GM12864 (cell line): ENCODE data around the gene SPDEF.

Source experiments
- DNase-seq: peaks from one replicate; pipeline ENCODE4 v3.0.0-alpha.2; 2011; ENCODE audit warnings: low read depth
- H3K4me3 ChIP-seq: 2 replicates; pipeline ENCODE4 v1.5.1; 2011; ENCODE audit warnings: mild to moderate bottlenecking, low read depth, low read length, control low read depth
- TF ChIP-seq, protein P1 (sequence below): IDR thresholded peaks from 2 replicates; pipeline ENCODE4 v1.5.1; 2011; ENCODE audit warnings: low read depth, mild to moderate bottlenecking, moderate library complexity, low read length, control low read depth, inconsistent platforms; ENCODE audit errors: missing control alignments

The SPDEF gene

DNA sequence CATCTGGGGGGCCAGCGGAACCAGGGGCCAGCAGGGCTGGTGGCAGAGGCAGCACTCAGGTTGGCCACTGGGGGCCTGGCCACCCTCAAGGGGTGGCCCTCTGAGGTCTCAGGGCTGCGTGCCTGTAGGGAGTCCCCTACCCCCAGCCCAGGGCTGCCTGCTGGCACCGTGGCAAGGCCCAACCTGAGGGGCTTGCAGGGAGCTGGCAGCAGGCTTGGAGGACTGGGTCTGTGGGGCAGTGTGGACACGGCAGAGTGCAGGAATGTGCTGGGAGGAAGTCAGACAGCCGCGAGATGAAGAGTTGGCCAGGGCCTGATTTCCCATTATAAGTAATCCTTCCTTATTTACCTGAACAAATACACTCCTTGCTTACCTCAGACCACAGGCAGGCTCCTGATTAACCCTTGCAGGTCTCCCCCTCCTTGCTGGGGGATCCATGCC lies at the start of gene SPDEF:
Gene SPDEF, minus strand, starts transcription at position 299 of the 441 bp plus-strand sequence. CDS start 11,874 bp downstream, outside the sequence.
- H3K4me3 ChIP-seq, result no peak within 1 kb of the TSS
- DNase-seq, result no peak
- TF ChIP-seq, protein P1, sequence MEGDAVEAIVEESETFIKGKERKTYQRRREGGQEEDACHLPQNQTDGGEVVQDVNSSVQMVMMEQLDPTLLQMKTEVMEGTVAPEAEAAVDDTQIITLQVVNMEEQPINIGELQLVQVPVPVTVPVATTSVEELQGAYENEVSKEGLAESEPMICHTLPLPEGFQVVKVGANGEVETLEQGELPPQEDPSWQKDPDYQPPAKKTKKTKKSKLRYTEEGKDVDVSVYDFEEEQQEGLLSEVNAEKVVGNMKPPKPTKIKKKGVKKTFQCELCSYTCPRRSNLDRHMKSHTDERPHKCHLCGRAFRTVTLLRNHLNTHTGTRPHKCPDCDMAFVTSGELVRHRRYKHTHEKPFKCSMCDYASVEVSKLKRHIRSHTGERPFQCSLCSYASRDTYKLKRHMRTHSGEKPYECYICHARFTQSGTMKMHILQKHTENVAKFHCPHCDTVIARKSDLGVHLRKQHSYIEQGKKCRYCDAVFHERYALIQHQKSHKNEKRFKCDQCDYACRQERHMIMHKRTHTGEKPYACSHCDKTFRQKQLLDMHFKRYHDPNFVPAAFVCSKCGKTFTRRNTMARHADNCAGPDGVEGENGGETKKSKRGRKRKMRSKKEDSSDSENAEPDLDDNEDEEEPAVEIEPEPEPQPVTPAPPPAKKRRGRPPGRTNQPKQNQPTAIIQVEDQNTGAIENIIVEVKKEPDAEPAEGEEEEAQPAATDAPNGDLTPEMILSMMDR, result no peak

- no peak for DNase-seq
- H3K4me3 ChIP-seq, result no peak overlapping the region
- TF ChIP-seq, protein P1, result no peak
These were observed 47.6 kb upstream of the SPDEF start for GRCh38 chr6:34603707-34604106.

- TF ChIP-seq, protein P1, result no peak
- H3K4me3 ChIP-seq, result no peak overlapping the region
- DNase-seq, result no peak
These were observed 46.4 kb upstream of the SPDEF start for GRCh38 chr6:34602318-34603111.

DNA sequence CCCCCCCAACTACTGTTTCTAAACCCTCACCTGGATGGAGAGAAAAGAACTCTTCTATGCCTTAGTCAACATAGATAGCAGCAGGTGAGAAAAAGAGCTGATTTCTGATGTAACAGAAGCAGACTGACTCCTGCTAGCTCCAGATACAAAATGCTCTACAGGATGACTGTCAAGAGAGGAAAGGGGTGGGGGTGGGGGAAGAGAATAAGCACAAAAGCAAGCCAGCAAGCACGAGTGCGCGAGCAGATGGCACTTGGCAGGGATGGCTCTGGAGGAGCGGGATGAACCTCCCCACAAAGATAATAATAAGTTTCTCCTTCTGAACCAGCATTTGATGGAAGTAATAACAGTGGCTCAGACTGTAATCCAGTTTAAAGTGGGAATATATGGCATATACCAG lies 45.6 kb upstream of the SPDEF start:
- TF ChIP-seq, protein P1, result no peak
- no peak for DNase-seq

DNA sequence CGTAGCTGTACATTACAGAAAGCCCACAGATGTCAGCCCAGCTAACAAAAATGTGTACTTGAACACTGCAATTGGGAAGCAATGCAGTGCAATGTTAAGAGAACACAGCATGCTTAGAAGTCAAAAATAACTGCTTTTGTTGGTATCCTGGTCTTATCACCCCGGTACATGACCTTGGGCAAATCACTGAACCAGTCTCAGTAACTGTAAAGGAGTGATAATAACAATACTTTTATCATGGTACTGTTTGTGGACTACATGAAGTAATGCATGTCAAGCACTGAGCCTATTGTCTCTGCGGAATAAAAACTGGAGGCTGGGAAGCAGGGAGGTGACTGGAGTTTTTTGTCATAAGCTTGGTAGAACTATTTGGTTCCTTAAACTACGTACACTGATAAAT lies 44.7 kb upstream of the SPDEF start:
- H3K4me3 ChIP-seq, result no peak overlapping the region
- DNase-seq, result no peak
- TF ChIP-seq, protein P1, result no peak

More for the DNA sequence above, 45.6 kb upstream of the SPDEF start:
- no peak overlapping the region for H3K4me3 ChIP-seq

DNA sequence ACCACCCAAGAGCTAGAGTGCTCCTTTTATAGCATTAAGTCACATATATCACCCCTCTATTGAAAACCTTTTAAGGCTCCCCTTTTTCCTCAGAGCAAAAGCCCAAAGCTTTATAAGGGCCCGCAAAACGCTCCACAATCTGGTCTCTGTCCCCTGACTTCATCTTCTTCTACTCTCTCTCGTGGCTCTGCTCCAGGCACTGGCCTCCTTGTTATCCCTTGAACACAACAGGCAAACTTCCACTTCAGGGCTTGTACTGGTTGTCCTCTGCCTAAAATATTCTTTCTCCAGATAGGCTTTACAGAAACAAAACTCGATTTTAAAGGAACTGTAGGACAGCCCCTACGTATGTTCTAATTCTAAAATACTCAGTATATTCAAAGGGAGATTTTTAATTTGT lies 44.0 kb upstream of the SPDEF start:
- no peak for DNase-seq
- TF ChIP-seq, protein P1, result no peak
- no peak overlapping the region for H3K4me3 ChIP-seq

DNA sequence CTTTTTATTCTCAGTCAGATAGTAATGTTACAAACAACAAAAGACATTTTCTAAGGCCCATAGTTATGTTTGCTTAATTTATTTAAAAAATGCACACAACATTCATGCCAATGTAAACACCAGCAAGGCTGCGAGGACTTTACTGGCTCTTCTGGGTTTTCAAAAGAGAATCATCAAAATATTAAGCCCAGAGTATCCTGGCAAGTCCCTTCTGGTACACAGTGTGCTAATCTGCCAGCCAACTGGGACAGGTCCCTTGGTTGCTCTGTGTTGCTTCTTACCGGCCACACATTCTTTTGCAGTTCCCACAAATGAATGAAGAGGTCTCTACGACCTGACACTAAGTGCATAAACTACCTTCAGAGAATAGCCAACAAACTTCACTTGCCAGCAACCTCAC lies 42.6 kb upstream of the SPDEF start:
- H3K4me3 ChIP-seq, result no peak overlapping the region
- DNase-seq, result no peak
- TF ChIP-seq, protein P1, result no peak
